Inferior parietal cortex (tissue), 1 donor: ENCODE results near the gene SAP30L.

ENCODE experiments used
- DNase-seq: peaks from one replicate; pipeline ENCODE4 v3.0.0-alpha.2; 2016; ENCODE audit errors: extremely low spot score

SAP30L gene

GRCh38 chr5:154479944-154480750 is 34.4 kb downstream of the SAP30L start:
- DNase-seq: no peak

DNA sequence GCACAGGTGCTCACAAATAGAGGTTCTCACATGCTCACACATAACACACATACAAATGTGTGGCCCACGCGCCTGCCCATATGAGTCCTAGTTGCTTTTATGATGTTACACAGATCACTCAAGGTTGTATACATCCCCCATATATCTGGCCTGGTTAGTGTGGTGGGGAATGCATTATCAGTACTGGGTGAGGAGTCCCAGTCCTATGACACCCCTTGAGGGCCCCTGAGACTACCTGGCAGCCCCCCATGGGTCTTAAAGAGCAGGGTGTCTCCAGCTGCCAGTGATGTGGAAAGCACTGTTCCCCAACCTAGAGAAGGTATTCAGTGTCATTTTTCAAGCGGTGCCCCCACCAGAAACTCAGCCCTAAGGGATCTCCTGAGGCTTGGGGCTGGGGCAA is 35.0 kb downstream of the SAP30L start:
- no peak for DNase-seq

DNA sequence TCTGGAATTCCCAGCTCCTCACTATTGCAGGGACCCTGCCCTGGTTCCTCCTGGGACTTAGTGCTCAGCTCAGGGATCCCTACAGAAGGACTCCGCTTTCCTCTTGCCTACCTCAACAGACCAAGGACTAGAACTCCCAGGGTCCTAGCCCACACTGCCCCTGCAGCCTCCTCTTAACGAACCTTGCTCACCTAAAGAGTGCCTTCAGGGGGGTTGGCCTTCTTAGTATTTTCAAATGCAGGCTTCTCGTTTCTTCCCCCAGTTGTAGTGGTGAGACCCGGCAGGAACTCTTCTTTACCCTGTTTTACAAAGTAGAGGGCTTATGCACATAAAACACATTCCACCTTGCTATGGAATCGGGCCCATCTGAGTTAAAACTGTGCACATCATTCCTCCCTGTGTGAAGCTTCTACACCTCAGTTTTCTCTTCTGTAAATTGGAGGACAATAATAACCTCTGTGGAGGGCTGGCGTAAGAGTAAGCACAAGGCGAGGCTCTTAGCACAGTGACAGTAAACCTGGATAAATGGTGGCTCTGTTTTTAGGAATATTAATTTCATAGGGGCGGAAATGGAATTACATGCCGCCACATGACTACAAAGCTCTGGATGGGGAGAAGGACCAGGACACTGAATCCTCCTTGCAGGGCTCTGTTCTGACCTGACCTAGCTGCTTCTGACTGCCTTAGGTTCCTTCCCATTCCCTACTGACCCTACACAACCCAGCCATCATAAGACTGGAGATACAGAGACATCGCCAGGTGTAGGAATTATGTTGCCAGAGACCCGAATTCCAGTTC is 36.0 kb downstream of the SAP30L start:
- DNase-seq: no peak

- DNase-seq: no peak
Measured at GRCh38 chr5:154482528-154483449, 37.0 kb downstream of the SAP30L start.

DNA sequence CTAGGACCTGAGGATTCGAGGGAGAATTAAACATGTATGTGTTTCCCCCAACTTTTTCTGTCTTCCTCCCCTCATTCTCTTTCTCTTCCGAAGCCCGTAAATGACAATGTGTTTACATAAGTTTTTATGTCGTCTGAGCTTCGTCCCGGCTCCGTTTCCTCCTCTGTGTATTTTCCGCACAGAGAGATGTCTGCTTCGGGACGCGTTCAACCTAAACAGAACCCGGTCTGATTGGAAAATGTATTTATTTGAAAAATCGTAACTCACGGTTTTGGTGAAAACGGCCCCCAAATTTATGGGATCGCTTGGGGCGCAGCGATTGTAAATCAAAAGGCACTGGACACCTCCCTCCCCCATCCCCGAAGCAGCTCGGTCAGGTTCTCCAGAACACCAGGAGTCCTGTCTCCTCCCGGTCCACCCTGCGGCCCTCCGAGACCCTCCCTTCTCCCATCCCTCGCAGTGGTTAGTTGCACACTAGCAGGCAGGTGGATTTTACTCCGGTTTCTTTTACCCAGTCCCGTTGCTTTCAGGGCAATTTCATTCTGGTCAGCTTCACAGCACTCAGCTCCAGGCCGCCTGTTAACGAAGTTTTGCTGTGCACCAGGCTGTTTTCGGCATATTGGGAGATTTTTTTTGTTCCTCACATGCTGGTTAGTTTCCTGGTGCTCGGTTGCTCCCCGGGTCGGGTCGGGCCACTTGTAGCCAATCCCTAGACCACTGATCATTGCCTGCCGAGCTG is 38.0 kb downstream of the SAP30L start:
- DNase-seq: no peak

DNA sequence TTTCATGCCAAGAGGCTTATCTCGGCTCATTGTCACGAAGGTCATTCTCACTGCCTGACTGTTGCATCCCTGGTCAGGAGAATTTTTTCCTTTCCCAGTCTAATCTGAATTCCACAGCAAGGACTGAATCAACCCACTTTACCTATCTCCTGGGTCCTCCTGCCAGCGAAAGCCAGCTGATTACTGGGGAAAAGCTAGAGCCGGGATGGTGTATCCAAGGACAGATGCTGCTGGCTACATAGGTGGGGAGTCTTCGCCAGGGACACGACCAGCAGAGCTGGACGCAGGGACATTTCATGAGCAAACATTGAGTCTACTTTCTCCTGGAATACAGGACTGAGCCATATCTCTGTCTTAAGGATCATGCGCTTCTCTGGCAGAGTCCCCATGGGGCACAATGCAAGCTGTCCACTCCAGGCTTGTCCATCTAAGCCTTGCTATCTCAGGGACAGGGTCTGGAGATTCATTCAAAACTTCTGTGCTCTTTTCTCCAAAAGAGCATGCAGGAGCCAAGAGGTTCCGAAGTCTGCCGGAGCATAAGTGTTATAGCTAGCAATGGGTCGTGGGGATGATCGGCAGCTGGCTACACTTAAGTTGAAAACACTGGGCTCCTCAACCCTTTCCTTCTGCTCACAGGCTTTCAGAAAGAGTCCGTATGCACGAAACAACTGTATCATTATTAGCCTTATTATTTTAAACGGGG is 38.7 kb downstream of the SAP30L start:
- no peak for DNase-seq

- DNase-seq: no peak
Measured at GRCh38 chr5:154485096-154485491, 39.3 kb downstream of the SAP30L start.

- no peak for DNase-seq
Measured at GRCh38 chr5:154485850-154486426, 40.1 kb downstream of the SAP30L start.

- DNase-seq: no peak
Measured at GRCh38 chr5:154486427-154486866, 40.6 kb downstream of the SAP30L start.

GRCh38 chr5:154487541-154487940 is 41.7 kb downstream of the SAP30L start:
- no peak for DNase-seq

DNA sequence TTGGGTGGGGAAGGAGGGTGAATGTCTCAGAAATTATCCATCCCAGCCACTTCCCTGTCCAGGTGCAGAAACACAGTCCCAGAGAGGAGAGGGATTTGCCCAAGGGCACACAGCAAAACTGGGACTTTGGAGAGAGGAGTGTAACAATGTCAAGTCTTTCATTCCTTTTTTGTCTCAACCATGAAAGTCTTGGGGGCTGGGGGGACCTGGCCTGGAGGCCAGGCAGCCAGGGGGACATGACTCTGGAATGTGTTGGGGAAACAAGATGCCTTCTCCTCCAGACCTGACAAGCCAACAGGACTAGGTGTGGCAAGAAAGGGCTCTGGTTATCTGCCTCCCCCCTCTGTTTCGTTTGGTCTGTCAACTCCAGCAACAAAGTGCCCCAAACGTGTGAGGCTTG is 46.1 kb downstream of the SAP30L start:
- DNase-seq: no peak

- no peak for DNase-seq
Measured at GRCh38 chr5:154493274-154493673, 47.5 kb downstream of the SAP30L start.

- no peak for DNase-seq
Measured at GRCh38 chr5:154494036-154494435, 48.2 kb downstream of the SAP30L start.

GRCh38 chr5:154498591-154498990 is 52.8 kb downstream of the SAP30L start:
- DNase-seq: no peak

DNA sequence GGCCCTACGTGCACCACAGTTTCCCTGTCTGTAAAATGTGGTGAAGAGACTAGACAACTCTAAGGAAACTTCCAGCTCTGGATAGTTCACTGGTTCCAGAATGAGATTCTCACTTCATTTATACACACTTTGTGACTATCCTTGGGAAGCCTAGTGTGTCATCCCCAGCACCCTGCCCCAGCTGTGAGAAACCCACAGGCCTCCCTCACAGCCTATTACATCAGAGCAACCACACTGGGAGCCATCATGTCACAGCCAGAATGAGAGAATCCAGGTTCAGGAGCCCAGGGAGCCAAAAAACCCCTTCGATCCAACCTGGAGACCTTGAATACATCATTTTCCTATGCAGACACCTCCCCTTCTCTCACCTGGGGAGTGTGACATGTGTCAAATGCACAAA is 53.2 kb downstream of the SAP30L start:
- DNase-seq: no peak

DNA sequence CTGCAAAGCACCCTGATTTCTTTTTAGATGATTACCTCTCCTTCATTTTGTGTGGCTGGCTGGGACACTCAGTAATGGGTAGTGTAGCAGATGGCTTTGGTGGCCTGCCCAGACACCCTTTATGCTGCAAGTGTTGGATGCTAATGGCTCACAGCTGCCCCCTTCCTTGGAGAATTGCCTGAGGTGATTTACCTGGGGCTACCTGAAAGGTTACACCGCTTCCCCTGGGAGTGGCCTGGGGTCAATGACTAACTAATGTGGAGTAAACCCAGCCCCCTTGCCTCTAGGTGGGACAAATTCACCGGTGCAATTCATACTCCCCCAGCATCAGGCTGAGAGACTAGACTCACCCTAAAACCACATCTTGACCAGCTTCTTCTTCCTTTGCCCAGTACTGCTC is 55.8 kb downstream of the SAP30L start:
- DNase-seq: no peak

DNA sequence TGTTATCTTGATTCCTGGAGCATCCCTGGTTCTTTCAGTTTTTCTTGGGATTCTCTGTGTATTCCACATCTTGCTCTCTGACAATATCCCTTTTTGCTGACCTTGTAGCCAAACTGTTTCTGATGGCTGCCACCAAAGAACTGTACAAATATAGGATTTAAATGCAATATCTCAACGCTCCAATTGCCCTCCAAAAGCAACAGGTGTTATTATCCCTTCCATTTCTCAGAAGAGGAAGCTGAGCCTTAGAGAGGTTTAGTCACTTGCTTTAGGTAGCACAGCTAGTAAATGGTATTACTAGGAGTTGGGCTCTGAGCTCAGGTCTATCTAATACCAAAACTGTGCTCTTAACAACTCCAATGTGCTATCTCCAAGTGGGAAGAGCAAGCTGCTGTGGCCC is 56.4 kb downstream of the SAP30L start:
- DNase-seq: no peak

GRCh38 chr5:154503698-154504039 is 57.9 kb downstream of the SAP30L start:
- DNase-seq: no peak

DNA sequence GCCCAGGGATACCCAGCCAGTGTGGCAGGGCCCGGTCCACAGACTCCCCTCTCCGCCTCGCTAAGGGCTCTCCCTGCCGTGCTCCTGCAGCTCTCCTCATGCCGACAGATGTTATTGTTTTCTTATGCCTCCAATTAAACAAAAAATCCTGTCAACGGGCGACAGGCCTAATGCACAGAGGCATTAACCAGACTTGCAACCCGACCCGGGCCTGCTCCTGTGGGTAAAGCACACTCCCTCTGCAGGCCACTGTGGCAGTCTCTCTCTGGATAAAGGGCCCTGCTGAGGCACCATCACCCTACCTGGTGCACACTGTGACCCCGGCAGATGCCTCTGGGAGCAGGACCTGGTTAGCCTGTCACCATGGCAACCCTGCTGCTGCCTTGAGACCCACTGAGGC is 59.8 kb downstream of the SAP30L start:
- DNase-seq: no peak

DNA sequence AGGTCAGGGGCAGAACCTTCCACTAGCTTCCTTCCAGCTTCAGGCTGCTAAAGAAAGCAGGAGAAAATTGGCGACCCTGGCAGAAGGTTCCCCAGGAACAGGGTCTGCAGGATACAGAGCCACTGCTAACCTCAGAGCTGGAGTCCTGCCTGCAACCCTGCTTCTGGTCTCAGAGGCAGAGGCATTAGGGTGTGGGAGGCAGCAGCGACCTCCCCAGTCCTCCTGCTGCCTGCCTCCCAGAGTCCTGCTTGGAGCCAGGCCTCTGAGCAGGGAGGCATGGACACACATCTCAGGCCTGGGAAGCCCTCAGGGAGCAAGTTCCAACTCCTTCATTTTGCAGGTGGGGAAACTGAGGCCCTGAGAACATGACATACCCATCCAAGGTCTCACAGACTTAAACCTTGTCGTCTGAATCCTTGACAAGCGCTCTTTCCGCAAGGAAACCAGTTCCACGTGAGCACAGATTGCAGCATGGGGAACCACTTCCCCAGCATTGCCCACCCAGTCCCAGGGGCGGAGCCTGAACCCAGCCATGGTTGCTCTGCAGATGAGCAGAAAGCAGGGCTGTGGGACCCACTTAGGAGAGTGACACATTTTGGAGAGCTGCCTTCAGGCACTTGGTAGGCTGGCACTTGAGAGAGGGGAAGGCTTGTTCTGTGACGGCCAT is 60.4 kb downstream of the SAP30L start:
- no peak for DNase-seq
